ENCODE measurements around the gene MCEMP1. TPM values are rescaled to one million over a fixed set of nuclear protein-coding genes. Genes with fewer than 3 reads are reported as not detected.
A peak's percentile ranks its signal among the peaks of the same experiment; 100 is the strongest.

The MCEMP1 gene
- total RNA-seq, 1 experiment from 2014 or later = not detected

DNA sequence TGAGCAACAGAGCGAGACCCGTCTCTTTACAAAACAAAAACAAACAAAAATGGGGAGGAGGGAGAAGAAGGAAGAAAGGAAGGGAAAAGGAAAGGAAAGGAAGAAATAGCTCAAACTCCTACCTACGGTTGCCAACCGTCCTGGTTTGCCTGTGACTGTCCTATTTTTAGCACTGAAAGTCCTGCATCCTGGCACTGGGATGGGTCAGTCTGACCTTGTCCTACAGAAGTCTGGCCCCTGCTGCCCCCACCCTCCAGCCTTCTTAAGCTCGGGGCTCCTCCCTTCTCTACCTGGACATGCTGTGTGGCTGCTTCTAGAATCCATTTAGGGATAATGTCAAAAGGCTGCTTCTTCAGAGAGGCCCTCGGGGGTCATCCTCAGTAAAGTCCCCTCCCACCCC, 41.2 kb upstream of the MCEMP1 start:
- Histone ChIP-seq H3K27ac (ENCODE audit: low read length) (no peak overlapping the region), H3K79me2 (ENCODE audit: low read length) (peaks cover 27% of the 10 kb centered on the region), H2AFZ (ENCODE audit: low read length) (no peak overlapping the region), H3K4me2 (ENCODE audit: low read depth, low read length, poor library complexity, severe bottlenecking) (no peak overlapping the region), H3K9me2 (replicated peaks; ENCODE audit: insufficient read depth, low read length) (no peaks in the 10 kb centered on the region), H3K9ac (ENCODE audit: low read length) (no peak overlapping the region), H3K9me3 (ENCODE audit: low read length) (no peaks in the 10 kb centered on the region), H4K20me1 (ENCODE audit: insufficient read depth, low read depth, low read length) (no peaks in the 10 kb centered on the region), H3K4me1 (ENCODE audit: low read length) (peaks cover 17% of the 10 kb centered on the region), H3K27me3 (ENCODE audit: low read length) (no peaks in the 10 kb centered on the region), H3K36me3 (ENCODE audit: insufficient read depth, low read length) (no peaks in the 10 kb centered on the region), H3K4me3 (ENCODE audit: low read length) (no peak overlapping the region)
- DNase-seq = no peak

DNA sequence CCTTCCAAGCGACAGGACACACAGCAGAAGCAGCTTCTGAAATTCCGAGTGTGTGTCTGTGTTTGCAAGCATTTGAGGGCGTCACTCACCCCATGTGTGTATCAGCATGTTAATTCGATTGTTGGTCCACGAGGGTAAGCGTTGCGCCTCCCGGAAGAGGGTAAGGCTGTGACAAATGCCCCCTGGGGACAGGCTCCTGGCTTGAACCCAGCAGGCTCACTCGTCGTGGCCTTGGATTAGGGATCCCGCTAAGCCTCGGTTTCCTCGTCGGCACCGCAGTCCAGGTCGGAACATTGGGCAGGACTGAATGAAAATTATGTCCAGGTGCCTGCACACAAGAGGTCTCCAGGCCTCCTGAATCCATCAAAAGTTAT, 40.6 kb upstream of the MCEMP1 start:
- Histone ChIP-seq H3K9me2 (replicated peaks; ENCODE audit: insufficient read depth, low read length) (no peaks in the 10 kb centered on the region), H3K9me3 (ENCODE audit: low read length) (no peaks in the 10 kb centered on the region), H3K36me3 (ENCODE audit: insufficient read depth, low read length) (no peaks in the 10 kb centered on the region), H3K9ac (ENCODE audit: low read length) (no peak overlapping the region), H3K4me1 (ENCODE audit: low read length) (peaks cover 11% of the 10 kb centered on the region), H3K27me3 (ENCODE audit: low read length) (no peaks in the 10 kb centered on the region), H3K4me2 (ENCODE audit: low read depth, low read length, poor library complexity, severe bottlenecking) (peak overlapping the region; percentile 36), H3K27ac (ENCODE audit: low read length) (no peak overlapping the region), H3K79me2 (ENCODE audit: low read length) (peaks cover 21% of the 10 kb centered on the region), H4K20me1 (ENCODE audit: insufficient read depth, low read depth, low read length) (no peaks in the 10 kb centered on the region), H3K4me3 (ENCODE audit: low read length) (no peak overlapping the region; the same call in 1 of the 2 replicates), H2AFZ (ENCODE audit: low read length) (peak overlapping the region; percentile 54; the same call in 1 of the 2 replicates)
- DNase-seq = no peak

DNA sequence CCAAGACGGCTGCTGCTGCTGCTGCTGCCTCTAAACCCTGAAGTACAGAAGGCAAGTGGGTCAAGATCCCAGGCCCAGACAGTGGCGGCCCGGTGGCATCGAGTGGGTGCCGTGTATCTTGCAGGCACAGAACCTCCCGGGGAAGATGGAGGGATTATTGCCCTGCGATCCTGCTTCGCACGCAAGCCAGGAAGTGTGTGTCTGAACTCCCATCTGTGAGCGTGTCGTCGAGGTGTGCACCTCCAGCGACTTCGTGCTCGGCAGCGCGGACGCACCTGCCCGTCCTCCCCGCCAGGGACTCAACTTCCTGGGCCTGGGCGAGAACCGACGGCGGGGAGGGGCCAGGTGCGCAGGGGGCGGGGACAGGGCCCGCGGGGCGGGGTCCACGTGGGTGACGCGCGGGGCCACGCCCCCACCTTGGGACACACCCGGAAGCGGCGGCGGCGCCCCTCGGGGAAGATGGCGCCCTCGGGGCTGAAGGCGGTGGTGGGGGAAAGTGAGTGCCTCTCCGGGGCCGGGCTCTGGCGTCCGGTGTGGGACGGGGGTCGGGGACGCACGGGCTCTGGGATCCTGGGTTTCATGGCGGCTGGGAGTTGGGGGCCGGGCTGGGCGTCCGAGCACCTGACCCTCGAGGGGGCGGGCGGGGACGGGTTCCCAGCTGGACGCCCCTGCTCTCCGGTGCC, 40.1 kb upstream of the MCEMP1 start, which contains the start of gene STXBP2:
STXBP2 (plus strand) TSS at position 420 of the 683 bp plus-strand sequence; CDS start at position 460, 40 bp downstream.
- H2AFZ ChIP-seq (ENCODE audit: low read length) = peak within 1 kb of the TSS; percentile 54; the same call in 1 of the 2 replicates
- H3K36me3 ChIP-seq (ENCODE audit: insufficient read depth, low read length) = no peaks in the 10 kb centered on the region
- H3K27ac ChIP-seq (ENCODE audit: low read length) = peak within 1 kb of the TSS; percentile 5; the same call in 1 of the 2 replicates
- H3K4me3 ChIP-seq (ENCODE audit: low read length) = peak within 1 kb of the TSS; percentile 92
- H4K20me1 ChIP-seq (ENCODE audit: insufficient read depth, low read depth, low read length) = no peaks in the 10 kb centered on the region
- peaks cover 11% of the 10 kb centered on the region for H3K4me1 ChIP-seq (ENCODE audit: low read length)
- H3K9me2 ChIP-seq (replicated peaks; ENCODE audit: insufficient read depth, low read length) = no peaks in the 10 kb centered on the region
- no peaks in the 10 kb centered on the region for H3K9me3 ChIP-seq (ENCODE audit: low read length)
- H3K9ac ChIP-seq (ENCODE audit: low read length) = peak within 1 kb of the TSS; percentile 92
- peak; percentile 94 for DNase-seq
- H3K27me3 ChIP-seq (ENCODE audit: low read length) = no peaks in the 10 kb centered on the region
- peak within 1 kb of the TSS; percentile 67 for H3K4me2 ChIP-seq (ENCODE audit: low read depth, low read length, poor library complexity, severe bottlenecking)
- H3K79me2 ChIP-seq (ENCODE audit: low read length) = peaks cover 20% of the 10 kb centered on the region

DNA sequence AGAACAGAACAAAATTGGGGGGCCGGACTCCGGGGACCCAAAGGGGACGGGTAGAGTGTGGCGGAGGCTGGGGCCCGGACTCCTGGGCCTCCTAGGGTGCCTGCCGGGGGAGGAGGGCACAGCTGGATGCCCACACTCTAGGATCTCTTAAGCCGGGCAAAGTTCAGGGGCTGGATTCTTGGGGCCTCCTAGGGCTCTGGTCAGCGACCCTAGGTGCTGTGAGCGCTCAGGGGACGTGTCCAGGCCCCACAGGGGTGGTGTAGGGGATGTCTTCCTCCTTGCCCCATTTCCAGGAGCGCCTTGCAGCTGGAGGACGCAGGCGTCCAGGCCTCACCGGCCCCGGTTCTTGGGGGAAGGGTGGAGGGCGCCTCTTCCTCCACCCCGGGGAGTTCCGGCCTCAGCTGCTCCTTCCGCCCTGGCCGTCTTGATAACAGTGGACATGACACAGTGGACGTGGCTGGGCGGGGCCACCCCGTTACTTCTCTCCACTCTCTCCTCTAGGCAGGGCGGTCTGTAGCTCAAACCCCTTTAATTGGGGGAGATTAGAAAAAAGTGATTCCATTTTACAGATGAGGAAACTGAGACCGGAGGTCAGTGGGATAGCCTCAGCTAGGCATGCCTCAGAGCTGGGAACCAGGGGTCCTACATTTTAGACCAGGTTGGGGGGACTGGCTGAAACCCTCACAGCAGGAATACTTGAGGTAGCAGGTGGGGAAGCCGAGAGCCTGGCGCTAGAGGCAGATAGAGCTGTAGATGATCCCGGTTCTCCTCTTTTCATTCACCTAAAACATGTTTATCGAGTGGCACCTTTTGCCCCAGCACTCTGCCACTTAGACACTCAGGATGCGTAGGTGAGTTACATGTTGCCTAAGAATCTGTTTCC, 39.3 kb upstream of the MCEMP1 start:
- no peaks in the 10 kb centered on the region for H4K20me1 ChIP-seq (ENCODE audit: insufficient read depth, low read depth, low read length)
- peak overlapping the region; percentile 42; the same call in 1 of the 2 replicates for H2AFZ ChIP-seq (ENCODE audit: low read length)
- H3K4me1 ChIP-seq (ENCODE audit: low read length) = peaks cover 11% of the 10 kb centered on the region
- H3K27ac ChIP-seq (ENCODE audit: low read length) = peak overlapping the region; percentile 5; the same call in 1 of the 2 replicates
- peak overlapping the region; percentile 92 for H3K9ac ChIP-seq (ENCODE audit: low read length)
- H3K79me2 ChIP-seq (ENCODE audit: low read length) = peaks cover 20% of the 10 kb centered on the region
- peak overlapping the region; percentile 67 for H3K4me2 ChIP-seq (ENCODE audit: low read depth, low read length, poor library complexity, severe bottlenecking)
- peak; percentile 60 for DNase-seq
- H3K27me3 ChIP-seq (ENCODE audit: low read length) = no peaks in the 10 kb centered on the region
- H3K36me3 ChIP-seq (ENCODE audit: insufficient read depth, low read length) = no peaks in the 10 kb centered on the region; the same call in 1 of the 2 replicates
- peak overlapping the region; percentile 92 for H3K4me3 ChIP-seq (ENCODE audit: low read length)
- no peaks in the 10 kb centered on the region for H3K9me2 ChIP-seq (replicated peaks; ENCODE audit: insufficient read depth, low read length)
- H3K9me3 ChIP-seq (ENCODE audit: low read length) = no peaks in the 10 kb centered on the region

DNA sequence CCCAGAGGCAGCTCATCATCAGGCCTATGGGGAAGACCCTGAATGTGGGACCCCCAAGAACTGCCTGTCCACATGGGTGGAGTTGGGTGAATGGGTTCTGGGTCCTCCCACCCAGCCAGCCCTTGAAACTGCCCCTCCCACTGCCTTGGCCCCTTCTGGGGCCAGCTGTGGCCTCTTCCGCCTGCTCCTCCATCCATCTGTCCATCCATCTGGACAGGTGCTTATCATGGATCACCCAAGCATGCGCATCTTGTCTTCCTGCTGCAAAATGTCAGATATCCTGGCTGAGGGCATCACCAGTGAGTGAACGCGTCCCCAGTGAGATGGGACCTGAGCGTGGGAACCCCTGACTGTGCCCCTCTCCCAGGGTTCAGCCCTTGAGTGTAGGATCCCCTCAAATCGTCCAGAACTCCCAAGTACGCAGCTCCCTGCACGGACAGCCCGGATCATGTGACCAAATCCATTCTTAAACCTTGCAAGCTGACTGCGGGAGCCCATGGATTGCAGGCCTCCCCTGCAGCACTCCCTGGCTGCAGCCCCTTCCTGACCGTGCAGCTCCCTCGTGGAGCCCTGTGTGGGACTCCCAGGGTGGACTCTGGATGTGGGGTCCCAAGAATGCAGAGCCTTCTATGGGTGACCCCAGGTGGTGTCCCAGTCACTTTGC, 38.0 kb upstream of the MCEMP1 start:
- Histone ChIP-seq H3K4me2 (ENCODE audit: low read depth, low read length, poor library complexity, severe bottlenecking) (no peak overlapping the region), H3K9me3 (ENCODE audit: low read length) (no peaks in the 10 kb centered on the region), H3K27me3 (ENCODE audit: low read length) (no peaks in the 10 kb centered on the region), H2AFZ (ENCODE audit: low read length) (no peak overlapping the region), H3K36me3 (ENCODE audit: insufficient read depth, low read length) (no peaks in the 10 kb centered on the region; the same call in 1 of the 2 replicates), H3K27ac (ENCODE audit: low read length) (no peak overlapping the region), H3K4me3 (ENCODE audit: low read length) (no peak overlapping the region), H3K4me1 (ENCODE audit: low read length) (peaks cover 11% of the 10 kb centered on the region), H3K9ac (ENCODE audit: low read length) (no peak overlapping the region), H3K79me2 (ENCODE audit: low read length) (peaks cover 20% of the 10 kb centered on the region), H3K9me2 (replicated peaks; ENCODE audit: insufficient read depth, low read length) (no peaks in the 10 kb centered on the region), H4K20me1 (ENCODE audit: insufficient read depth, low read depth, low read length) (no peaks in the 10 kb centered on the region)
- DNase-seq = no peak

DNA sequence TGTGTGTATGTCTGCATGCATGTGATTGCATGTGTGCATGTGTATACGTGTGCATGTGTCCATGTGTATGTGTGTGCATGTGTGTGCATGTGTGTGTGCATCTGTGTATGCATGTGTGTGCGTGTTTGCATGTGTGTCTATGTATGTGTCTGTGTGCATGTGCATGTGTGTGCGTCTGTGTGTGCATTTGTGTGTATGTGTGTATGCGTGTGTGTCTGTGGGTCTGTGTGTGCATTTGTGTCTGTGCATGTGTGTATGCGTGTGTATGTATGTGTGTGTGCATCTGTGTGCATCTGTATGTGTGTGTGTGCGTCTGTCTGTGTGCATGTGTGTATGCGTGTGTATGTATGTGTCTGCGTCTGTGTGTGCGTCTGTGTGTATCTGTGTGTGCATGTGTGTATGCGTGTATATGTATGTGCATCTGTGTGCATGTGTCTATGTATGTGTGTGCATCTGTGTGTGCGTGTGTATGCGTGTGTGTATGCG, 37.0 kb upstream of the MCEMP1 start:
- Histone ChIP-seq H4K20me1 (ENCODE audit: insufficient read depth, low read depth, low read length) (no peaks in the 10 kb centered on the region; the same call in 1 of the 2 replicates), H3K4me3 (ENCODE audit: low read length) (no peak overlapping the region), H3K79me2 (ENCODE audit: low read length) (peaks cover 20% of the 10 kb centered on the region)

DNA sequence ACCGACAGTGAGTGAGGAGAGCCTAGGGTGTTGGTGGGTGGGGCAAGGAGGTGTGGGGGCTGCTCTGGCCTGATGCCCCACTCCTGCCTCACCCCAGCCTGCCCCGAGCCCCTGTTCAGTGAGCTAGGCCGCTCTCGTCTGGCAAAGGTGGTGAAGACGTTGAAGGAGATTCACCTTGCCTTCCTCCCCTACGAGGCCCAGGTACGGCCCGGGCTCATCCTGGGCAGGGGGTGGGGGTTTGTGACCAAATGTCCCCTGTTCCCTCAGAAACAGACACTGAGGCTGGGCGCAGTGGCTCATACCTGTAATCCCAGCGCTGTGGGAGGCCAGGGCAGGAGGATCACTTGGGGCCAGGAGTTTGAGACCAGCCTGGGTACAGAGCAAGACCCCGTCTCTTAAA, 36.1 kb upstream of the MCEMP1 start:
- H3K9ac ChIP-seq (ENCODE audit: low read length) = no peak overlapping the region
- no peak overlapping the region for H3K4me2 ChIP-seq (ENCODE audit: low read depth, low read length, poor library complexity, severe bottlenecking)
- no peaks in the 10 kb centered on the region; the same call in 1 of the 2 replicates for H4K20me1 ChIP-seq (ENCODE audit: insufficient read depth, low read depth, low read length)
- H2AFZ ChIP-seq (ENCODE audit: low read length) = no peak overlapping the region
- peaks cover 20% of the 10 kb centered on the region for H3K79me2 ChIP-seq (ENCODE audit: low read length)
- no peaks in the 10 kb centered on the region for H3K27me3 ChIP-seq (ENCODE audit: low read length)
- peaks cover 11% of the 10 kb centered on the region for H3K4me1 ChIP-seq (ENCODE audit: low read length)
- no peaks in the 10 kb centered on the region for H3K9me2 ChIP-seq (replicated peaks; ENCODE audit: insufficient read depth, low read length)
- no peaks in the 10 kb centered on the region for H3K9me3 ChIP-seq (ENCODE audit: low read length)
- no peaks in the 10 kb centered on the region; the same call in 1 of the 2 replicates for H3K36me3 ChIP-seq (ENCODE audit: insufficient read depth, low read length)
- DNase-seq = no peak
- no peak overlapping the region for H3K4me3 ChIP-seq (ENCODE audit: low read length)
- H3K27ac ChIP-seq (ENCODE audit: low read length) = no peak overlapping the region

More for the DNA sequence above, 37.0 kb upstream of the MCEMP1 start:
- H3K9me2 ChIP-seq (replicated peaks; ENCODE audit: insufficient read depth, low read length) = no peaks in the 10 kb centered on the region
- no peak overlapping the region for H2AFZ ChIP-seq (ENCODE audit: low read length)
- no peak overlapping the region for H3K9ac ChIP-seq (ENCODE audit: low read length)
- DNase-seq = no peak
- H3K27me3 ChIP-seq (ENCODE audit: low read length) = no peaks in the 10 kb centered on the region
- no peaks in the 10 kb centered on the region for H3K9me3 ChIP-seq (ENCODE audit: low read length)
- H3K4me1 ChIP-seq (ENCODE audit: low read length) = peaks cover 11% of the 10 kb centered on the region
- H3K4me2 ChIP-seq (ENCODE audit: low read depth, low read length, poor library complexity, severe bottlenecking) = no peak overlapping the region
- no peak overlapping the region for H3K27ac ChIP-seq (ENCODE audit: low read length)
- no peaks in the 10 kb centered on the region; the same call in 1 of the 2 replicates for H3K36me3 ChIP-seq (ENCODE audit: insufficient read depth, low read length)

Data from Karpas-422 (cell line).